Keratinocyte (primary cell): ENCODE data around the gene STX16.

Source experiments
- EZH2 ChIP-seq: IDR thresholded peaks from one replicate; pipeline ENCODE4 v1.6.1; 2012; ENCODE audit warnings: inconsistent platforms, mild to moderate bottlenecking, low read length, moderate library complexity
- TF ChIP-seq, protein P1 (sequence below), 3 experiments: IDR thresholded peaks in 1 of 3; conservative IDR thresholded peaks in 1 of 3; optimal IDR thresholded peaks in 1 of 3; 2 replicates in 2 of 3; 3 replicates in 1 of 3; pipeline versions ENCODE3 to v1.5.1; 2011; ENCODE audit warnings: low read length in 3 of 3, mild to moderate bottlenecking in 3 of 3, moderate library complexity in 2 of 3, control low read depth in 1 of 3, inconsistent platforms in 1 of 3; ENCODE audit not compliant: insufficient read depth in 2 of 3; ENCODE audit errors: extremely low read depth in 1 of 3

DNA sequence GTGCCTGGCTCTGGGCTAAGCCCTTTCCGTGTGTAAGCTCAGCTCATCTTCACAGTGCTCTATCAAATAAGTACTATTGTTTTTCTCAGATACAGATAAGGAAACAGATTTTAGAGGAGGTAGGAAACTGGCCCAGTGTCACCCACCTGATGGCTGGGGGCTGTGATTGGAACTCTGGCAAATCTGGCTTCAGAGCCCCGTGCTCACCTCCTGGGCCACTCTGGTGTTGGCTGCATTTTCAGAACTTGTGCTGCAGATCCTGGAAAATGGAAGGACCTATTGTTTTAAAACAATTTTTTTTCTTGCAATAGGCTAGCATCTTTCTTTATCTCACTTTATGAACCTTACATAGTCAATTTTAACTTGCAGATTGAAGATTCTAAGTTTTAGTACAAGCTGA is 5.7 kb downstream of the STX16 start:
- TF ChIP-seq, protein P1, sequence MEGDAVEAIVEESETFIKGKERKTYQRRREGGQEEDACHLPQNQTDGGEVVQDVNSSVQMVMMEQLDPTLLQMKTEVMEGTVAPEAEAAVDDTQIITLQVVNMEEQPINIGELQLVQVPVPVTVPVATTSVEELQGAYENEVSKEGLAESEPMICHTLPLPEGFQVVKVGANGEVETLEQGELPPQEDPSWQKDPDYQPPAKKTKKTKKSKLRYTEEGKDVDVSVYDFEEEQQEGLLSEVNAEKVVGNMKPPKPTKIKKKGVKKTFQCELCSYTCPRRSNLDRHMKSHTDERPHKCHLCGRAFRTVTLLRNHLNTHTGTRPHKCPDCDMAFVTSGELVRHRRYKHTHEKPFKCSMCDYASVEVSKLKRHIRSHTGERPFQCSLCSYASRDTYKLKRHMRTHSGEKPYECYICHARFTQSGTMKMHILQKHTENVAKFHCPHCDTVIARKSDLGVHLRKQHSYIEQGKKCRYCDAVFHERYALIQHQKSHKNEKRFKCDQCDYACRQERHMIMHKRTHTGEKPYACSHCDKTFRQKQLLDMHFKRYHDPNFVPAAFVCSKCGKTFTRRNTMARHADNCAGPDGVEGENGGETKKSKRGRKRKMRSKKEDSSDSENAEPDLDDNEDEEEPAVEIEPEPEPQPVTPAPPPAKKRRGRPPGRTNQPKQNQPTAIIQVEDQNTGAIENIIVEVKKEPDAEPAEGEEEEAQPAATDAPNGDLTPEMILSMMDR (optimal IDR thresholded peaks at IDR 0.05 in 1 of 3, IDR thresholded peaks at IDR 0.05 in 1 of 3, conservative IDR thresholded peaks at IDR 0.05 in 1 of 3; ENCODE audit: extremely low read depth in 1 of 3, insufficient read depth in 2 of 3, low read length in 3 of 3): no peak
- TF ChIP-seq EZH2: no peak
